AG10803 (cell line): ENCODE results near the gene TMEM218.

Experiments
- DNase-seq: peaks from one replicate; pipeline ENCODE4 v3.0.0; 2010; ENCODE audit warnings: low read depth
- H3K4me3 ChIP-seq: 2 replicates; pipeline ENCODE4 v1.5.1; 2011; ENCODE audit warnings: mild to moderate bottlenecking, low read length, control low read depth
- TF ChIP-seq, protein P1 (sequence below): conservative IDR thresholded peaks from 2 replicates; pipeline ENCODE4 v1.5.1; 2011; ENCODE audit warnings: mild to moderate bottlenecking, low read length, control low read depth, inconsistent platforms

The TMEM218 gene

GRCh38 chr11:125076378-125076945 is 35.0 kb downstream of the TMEM218 start:
- TF ChIP-seq, protein P1, sequence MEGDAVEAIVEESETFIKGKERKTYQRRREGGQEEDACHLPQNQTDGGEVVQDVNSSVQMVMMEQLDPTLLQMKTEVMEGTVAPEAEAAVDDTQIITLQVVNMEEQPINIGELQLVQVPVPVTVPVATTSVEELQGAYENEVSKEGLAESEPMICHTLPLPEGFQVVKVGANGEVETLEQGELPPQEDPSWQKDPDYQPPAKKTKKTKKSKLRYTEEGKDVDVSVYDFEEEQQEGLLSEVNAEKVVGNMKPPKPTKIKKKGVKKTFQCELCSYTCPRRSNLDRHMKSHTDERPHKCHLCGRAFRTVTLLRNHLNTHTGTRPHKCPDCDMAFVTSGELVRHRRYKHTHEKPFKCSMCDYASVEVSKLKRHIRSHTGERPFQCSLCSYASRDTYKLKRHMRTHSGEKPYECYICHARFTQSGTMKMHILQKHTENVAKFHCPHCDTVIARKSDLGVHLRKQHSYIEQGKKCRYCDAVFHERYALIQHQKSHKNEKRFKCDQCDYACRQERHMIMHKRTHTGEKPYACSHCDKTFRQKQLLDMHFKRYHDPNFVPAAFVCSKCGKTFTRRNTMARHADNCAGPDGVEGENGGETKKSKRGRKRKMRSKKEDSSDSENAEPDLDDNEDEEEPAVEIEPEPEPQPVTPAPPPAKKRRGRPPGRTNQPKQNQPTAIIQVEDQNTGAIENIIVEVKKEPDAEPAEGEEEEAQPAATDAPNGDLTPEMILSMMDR: no peak
- no peak overlapping the region for H3K4me3 ChIP-seq
- no peak for DNase-seq

DNA sequence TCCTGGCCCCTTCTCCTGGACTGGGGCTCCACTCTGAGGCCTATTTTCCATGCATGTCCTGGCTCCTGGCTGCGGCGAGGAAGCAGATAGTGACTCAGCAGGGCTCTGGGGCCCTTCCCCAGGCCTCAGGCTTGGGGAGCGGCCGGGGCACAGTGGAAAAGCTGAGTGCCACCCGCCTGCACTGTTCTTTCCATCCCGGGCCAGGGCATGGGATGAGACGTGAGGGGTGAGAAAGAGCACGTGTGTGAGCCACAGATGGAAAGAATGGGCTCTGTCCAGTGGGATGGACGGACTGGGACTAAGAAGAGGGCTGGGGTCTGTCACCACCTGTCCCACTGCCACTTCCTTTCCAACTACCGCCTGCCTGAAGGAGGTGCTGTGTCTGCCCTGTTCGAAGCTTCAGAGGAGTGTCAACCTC is 35.5 kb downstream of the TMEM218 start:
- H3K4me3 ChIP-seq: no peak overlapping the region
- TF ChIP-seq, protein P1: no peak
- DNase-seq: no peak

DNA sequence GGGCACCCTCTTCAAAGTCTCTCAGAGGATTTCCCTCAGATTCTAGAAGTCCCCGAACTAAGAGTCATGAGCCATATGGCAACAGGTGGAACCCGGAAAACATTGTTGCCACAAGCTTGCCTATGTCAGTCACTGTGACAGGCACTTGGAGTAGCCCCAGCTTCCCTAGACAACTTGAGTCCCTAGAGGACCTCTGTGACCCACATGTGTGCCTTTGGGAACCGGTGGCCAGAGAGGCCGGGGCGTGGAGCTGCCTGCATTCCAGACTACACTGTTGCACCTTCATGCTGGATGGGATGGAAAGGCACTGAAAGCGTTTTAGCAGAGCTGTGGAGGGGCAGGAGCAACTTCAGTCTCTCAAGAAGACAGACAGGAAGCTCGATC is 36.2 kb downstream of the TMEM218 start:
- TF ChIP-seq, protein P1: no peak

GRCh38 chr11:125074511-125075241 is 36.8 kb downstream of the TMEM218 start:
- TF ChIP-seq, protein P1: no peak
- no peak for DNase-seq
- H3K4me3 ChIP-seq: no peak overlapping the region

More for the DNA sequence above, 36.2 kb downstream of the TMEM218 start:
- no peak overlapping the region for H3K4me3 ChIP-seq
- DNase-seq: no peak

- TF ChIP-seq, protein P1: no peak
- no peak overlapping the region for H3K4me3 ChIP-seq
- no peak for DNase-seq
These were observed 37.6 kb downstream of the TMEM218 start for GRCh38 chr11:125073616-125074483.

DNA sequence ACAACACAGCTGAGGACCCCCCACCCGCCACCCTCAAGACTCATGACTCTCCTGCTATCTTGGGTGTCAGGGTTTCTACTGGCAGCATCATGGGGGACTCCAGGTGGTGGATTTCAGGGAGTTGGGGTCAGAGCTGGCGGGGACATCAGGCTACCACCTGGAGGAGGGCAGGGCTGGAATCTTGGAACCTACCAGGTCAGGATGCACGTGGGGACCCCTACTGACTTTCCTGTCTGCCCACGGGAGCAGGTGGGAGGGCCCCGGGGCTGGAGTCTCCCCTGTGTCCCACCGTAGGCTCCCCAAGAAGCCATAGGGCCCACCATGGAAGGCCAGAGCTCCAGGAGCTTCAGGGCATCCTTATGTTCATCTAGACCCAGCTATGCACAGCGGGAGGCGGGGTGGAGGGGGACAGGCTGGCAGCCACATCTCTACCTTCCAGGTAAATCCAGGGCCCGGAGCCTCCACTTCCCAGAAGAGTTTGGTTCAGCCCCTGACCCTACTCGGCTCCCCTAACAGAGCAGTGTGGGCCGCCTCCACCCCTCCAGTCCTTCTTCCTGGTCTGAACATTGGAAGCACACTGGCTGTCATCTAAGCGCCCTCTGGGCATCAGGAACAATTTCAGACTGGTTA is 38.4 kb downstream of the TMEM218 start:
- no peak overlapping the region for H3K4me3 ChIP-seq
- no peak for DNase-seq
- TF ChIP-seq, protein P1: no peak
